ENCODE results near the gene MFSD6. TPM values are rescaled to one million over a fixed set of nuclear protein-coding genes. Genes with fewer than 3 reads are reported as not detected.

MFSD6 gene
- total and polyA plus RNA-seq, 2 donors (not counting 1 experiment from before 2014, with no cell fraction given): 31.4 to 50.8 TPM

DNA sequence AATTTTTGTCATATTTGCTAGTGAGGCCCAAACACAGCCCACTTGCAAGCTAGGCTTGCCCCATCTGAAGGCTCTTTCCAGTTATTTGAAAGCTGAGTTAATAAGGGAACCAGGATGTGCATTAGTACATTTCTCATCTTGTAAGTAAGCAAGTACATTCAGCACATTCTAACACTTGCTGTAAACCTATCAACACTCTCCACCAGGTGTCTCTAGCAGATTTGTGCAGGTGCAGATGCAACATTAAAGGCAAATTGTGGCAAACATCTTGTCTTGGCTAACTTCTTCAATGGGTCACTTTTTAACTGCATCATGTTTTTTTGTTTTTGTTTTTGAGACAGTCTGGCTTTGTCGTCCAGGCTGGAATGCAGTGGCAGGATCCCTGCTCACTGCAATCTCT is 25.3 kb upstream of the MFSD6 start:
- H3K9me3 ChIP-seq (ENCODE audit: control insufficient read depth, insufficient read depth, low read depth, low read length): no peaks in the 10 kb centered on the region
- no peak overlapping the region for H3K4me3 ChIP-seq (replicated peaks in 1 of 4; ENCODE audit: control extremely low read depth in 1 of 4, insufficient read depth in 1 of 4, low read depth in 3 of 4, low read length in 4 of 4)
- no peaks in the 10 kb centered on the region for H3K27me3 ChIP-seq (ENCODE audit: control insufficient read depth, insufficient read depth, low read length)
- H3K27ac ChIP-seq (ENCODE audit: insufficient read depth, low read length): no peak overlapping the region
- H2AFZ ChIP-seq (ENCODE audit: low read length): no peak overlapping the region
- no peaks in the 10 kb centered on the region for H3K79me2 ChIP-seq (ENCODE audit: control insufficient read depth, insufficient read depth, low read length)
- no peak overlapping the region for H3K4me2 ChIP-seq (ENCODE audit: extremely low read depth, insufficient read depth, low read length)
- H4K20me1 ChIP-seq (ENCODE audit: control insufficient read depth, extremely low read depth, insufficient read depth, low read length): no peaks in the 10 kb centered on the region
- no peaks in the 10 kb centered on the region for H3K4me1 ChIP-seq (ENCODE audit: control insufficient read depth, extremely low read depth, insufficient read depth, low read length)
- H3K36me3 ChIP-seq (ENCODE audit: control insufficient read depth, insufficient read depth, low read length): no peaks in the 10 kb centered on the region
- TF ChIP-seq, protein P1, sequence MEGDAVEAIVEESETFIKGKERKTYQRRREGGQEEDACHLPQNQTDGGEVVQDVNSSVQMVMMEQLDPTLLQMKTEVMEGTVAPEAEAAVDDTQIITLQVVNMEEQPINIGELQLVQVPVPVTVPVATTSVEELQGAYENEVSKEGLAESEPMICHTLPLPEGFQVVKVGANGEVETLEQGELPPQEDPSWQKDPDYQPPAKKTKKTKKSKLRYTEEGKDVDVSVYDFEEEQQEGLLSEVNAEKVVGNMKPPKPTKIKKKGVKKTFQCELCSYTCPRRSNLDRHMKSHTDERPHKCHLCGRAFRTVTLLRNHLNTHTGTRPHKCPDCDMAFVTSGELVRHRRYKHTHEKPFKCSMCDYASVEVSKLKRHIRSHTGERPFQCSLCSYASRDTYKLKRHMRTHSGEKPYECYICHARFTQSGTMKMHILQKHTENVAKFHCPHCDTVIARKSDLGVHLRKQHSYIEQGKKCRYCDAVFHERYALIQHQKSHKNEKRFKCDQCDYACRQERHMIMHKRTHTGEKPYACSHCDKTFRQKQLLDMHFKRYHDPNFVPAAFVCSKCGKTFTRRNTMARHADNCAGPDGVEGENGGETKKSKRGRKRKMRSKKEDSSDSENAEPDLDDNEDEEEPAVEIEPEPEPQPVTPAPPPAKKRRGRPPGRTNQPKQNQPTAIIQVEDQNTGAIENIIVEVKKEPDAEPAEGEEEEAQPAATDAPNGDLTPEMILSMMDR (conservative IDR thresholded peaks at IDR 0.05 in 1 of 2, IDR thresholded peaks at IDR 0.05 in 1 of 2; ENCODE audit: low read depth in 1 of 2, low read length in 2 of 2): peak; percentile 10 to 38
- TF ChIP-seq EZH2 (IDR thresholded peaks at IDR 0.05; ENCODE audit: low read length, missing control alignments): no peak
- DNase-seq (ENCODE audit: low read depth in 2 of 2): peak; percentile 57 to 59
- H3K9ac ChIP-seq (ENCODE audit: insufficient read depth, low read length): no peak overlapping the region

DNA sequence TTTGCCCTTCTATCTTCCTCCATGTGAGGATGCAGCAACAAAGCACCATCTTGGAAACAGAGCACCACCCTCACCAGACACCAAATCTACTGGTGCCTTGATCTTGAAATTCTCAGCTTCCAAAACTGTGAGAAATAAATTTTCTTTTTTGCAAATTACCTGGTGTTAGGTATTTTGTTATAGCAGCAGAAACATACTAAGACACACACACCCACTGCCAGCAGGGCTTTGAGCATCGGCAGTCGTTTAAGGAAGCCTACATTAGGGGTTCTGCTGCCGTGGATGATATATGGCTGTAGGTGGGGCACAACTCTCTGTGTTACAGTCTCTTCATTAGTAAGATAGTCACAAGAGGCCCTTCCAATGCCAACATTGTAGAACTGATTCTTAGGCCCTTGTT is 20.7 kb upstream of the MFSD6 start:
- Histone ChIP-seq H3K4me3 (replicated peaks in 1 of 4; ENCODE audit: control extremely low read depth in 1 of 4, insufficient read depth in 1 of 4, low read depth in 3 of 4, low read length in 4 of 4) (no peak overlapping the region), H3K27me3 (ENCODE audit: control insufficient read depth, insufficient read depth, low read length) (no peaks in the 10 kb centered on the region), H3K9ac (ENCODE audit: insufficient read depth, low read length) (no peak overlapping the region), H2AFZ (ENCODE audit: low read length) (no peak overlapping the region), H4K20me1 (ENCODE audit: control insufficient read depth, extremely low read depth, insufficient read depth, low read length) (no peaks in the 10 kb centered on the region), H3K27ac (ENCODE audit: insufficient read depth, low read length) (no peak overlapping the region), H3K4me2 (ENCODE audit: extremely low read depth, insufficient read depth, low read length) (no peak overlapping the region), H3K79me2 (ENCODE audit: control insufficient read depth, insufficient read depth, low read length) (no peaks in the 10 kb centered on the region), H3K36me3 (ENCODE audit: control insufficient read depth, insufficient read depth, low read length) (no peaks in the 10 kb centered on the region), H3K9me3 (ENCODE audit: control insufficient read depth, insufficient read depth, low read depth, low read length) (no peaks in the 10 kb centered on the region), H3K4me1 (ENCODE audit: control insufficient read depth, extremely low read depth, insufficient read depth, low read length) (no peaks in the 10 kb centered on the region)
- no peak for DNase-seq (ENCODE audit: low read depth in 2 of 2)
- TF ChIP-seq, protein P1 (conservative IDR thresholded peaks at IDR 0.05 in 1 of 2, IDR thresholded peaks at IDR 0.05 in 1 of 2; ENCODE audit: low read depth in 1 of 2, low read length in 2 of 2): no peak
- no peak for TF ChIP-seq EZH2 (IDR thresholded peaks at IDR 0.05; ENCODE audit: low read length, missing control alignments)

DNA sequence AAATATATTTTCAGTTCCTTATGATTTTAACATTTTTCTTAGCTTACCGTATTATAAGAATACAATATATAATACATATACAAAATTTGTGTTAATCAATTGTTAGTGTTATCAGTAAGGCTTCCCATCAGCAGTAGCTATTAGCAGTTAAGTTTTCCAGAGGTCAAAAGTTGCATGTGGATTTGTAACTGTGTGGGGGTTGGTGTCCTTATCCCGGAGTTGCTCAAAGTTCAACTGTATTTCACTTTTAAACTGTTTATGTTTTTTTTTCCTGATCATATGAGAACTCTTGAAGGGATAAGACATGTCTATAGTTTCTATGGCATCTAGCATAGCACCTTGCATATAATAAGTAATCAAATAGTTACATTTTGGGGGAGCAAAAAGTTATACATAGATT is 11.9 kb upstream of the MFSD6 start:
- TF ChIP-seq, protein P1 (conservative IDR thresholded peaks at IDR 0.05 in 1 of 2, IDR thresholded peaks at IDR 0.05 in 1 of 2; ENCODE audit: low read depth in 1 of 2, low read length in 2 of 2): no peak
- TF ChIP-seq EZH2 (IDR thresholded peaks at IDR 0.05; ENCODE audit: low read length, missing control alignments): no peak
- Histone ChIP-seq H3K4me3 (replicated peaks in 1 of 4; ENCODE audit: control extremely low read depth in 1 of 4, insufficient read depth in 1 of 4, low read depth in 3 of 4, low read length in 4 of 4) (no peak overlapping the region), H4K20me1 (ENCODE audit: control insufficient read depth, extremely low read depth, insufficient read depth, low read length) (no peaks in the 10 kb centered on the region), H3K9me3 (ENCODE audit: control insufficient read depth, insufficient read depth, low read depth, low read length) (no peaks in the 10 kb centered on the region), H3K4me1 (ENCODE audit: control insufficient read depth, extremely low read depth, insufficient read depth, low read length) (no peaks in the 10 kb centered on the region), H3K36me3 (ENCODE audit: control insufficient read depth, insufficient read depth, low read length) (no peaks in the 10 kb centered on the region), H2AFZ (ENCODE audit: low read length) (no peak overlapping the region), H3K4me2 (ENCODE audit: extremely low read depth, insufficient read depth, low read length) (no peak overlapping the region), H3K27ac (ENCODE audit: insufficient read depth, low read length) (no peak overlapping the region), H3K9ac (ENCODE audit: insufficient read depth, low read length) (no peak overlapping the region), H3K27me3 (ENCODE audit: control insufficient read depth, insufficient read depth, low read length) (peaks cover 2% of the 10 kb centered on the region), H3K79me2 (ENCODE audit: control insufficient read depth, insufficient read depth, low read length) (no peaks in the 10 kb centered on the region)
- DNase-seq (ENCODE audit: low read depth in 2 of 2): no peak
